GM21528 (cell line): ENCODE data around the gene VPS13A.
"Not testable (repeated sequence)": the region's sequence is repeated elsewhere in the genome, so short reads cannot be mapped to it uniquely, and the experiment has no call there.

ENCODE experiments used
- ATAC-seq: cut with Tn5 transposase; IDR thresholded peaks from one replicate; pipeline ENCODE4 v1.9.1; 2021; ENCODE audit warnings: mild to moderate bottlenecking, moderate library complexity; ENCODE audit not compliant: unreplicated experiment, low FRiP score

VPS13A gene

GRCh38 chr9:77180056-77180455, 2.7 kb downstream of the VPS13A start:
- no peak for ATAC-seq

GRCh38 chr9:77183581-77183980, 6.2 kb downstream of the VPS13A start:
- no peak for ATAC-seq

GRCh38 chr9:77188242-77188641, 10.9 kb downstream of the VPS13A start:
- no peak for ATAC-seq

GRCh38 chr9:77194423-77194822, 17.1 kb downstream of the VPS13A start:
- ATAC-seq, result no peak

- ATAC-seq, result no peak
These were observed 32.8 kb downstream of the VPS13A start for GRCh38 chr9:77210116-77210515.

- ATAC-seq, result no peak
These were observed 34.2 kb downstream of the VPS13A start for GRCh38 chr9:77211561-77211960.

- no peak for ATAC-seq
These were observed 35.5 kb downstream of the VPS13A start for GRCh38 chr9:77212801-77213200.

- no peak for ATAC-seq
These were observed 38.5 kb downstream of the VPS13A start for GRCh38 chr9:77215874-77216273.

GRCh38 chr9:77218612-77219011, 41.3 kb downstream of the VPS13A start:
- no peak for ATAC-seq

GRCh38 chr9:77221431-77221830, 44.1 kb downstream of the VPS13A start:
- no peak for ATAC-seq

GRCh38 chr9:77224746-77225312, 47.5 kb downstream of the VPS13A start:
- no peak for ATAC-seq

GRCh38 chr9:77236693-77237092, 59.4 kb downstream of the VPS13A start:
- ATAC-seq, result no peak

- no peak for ATAC-seq
These were observed 60.6 kb downstream of the VPS13A start for GRCh38 chr9:77237896-77238295.

- no peak for ATAC-seq
These were observed 73.7 kb downstream of the VPS13A start for GRCh38 chr9:77251050-77251449.

- ATAC-seq, result no peak
These were observed 79.9 kb downstream of the VPS13A start for GRCh38 chr9:77257275-77257674.

- no peak for ATAC-seq
These were observed 84.3 kb downstream of the VPS13A start for GRCh38 chr9:77261605-77262004.

GRCh38 chr9:77267762-77268161, 90.4 kb downstream of the VPS13A start:
- ATAC-seq, result not testable (repeated sequence)

- ATAC-seq, result no peak
These were observed 93.8 kb downstream of the VPS13A start for GRCh38 chr9:77271023-77271690.

GRCh38 chr9:77276799-77277198, 99.5 kb downstream of the VPS13A start:
- ATAC-seq, result no peak

GRCh38 chr9:77277719-77278118, 100.4 kb downstream of the VPS13A start:
- ATAC-seq, result no peak

- ATAC-seq, result no peak
These were observed 106.7 kb downstream of the VPS13A start for GRCh38 chr9:77283991-77284390.

GRCh38 chr9:77284616-77285015, 107.3 kb downstream of the VPS13A start:
- ATAC-seq, result no peak
